MCF 10A (cell line): ENCODE results near the gene AQP11. TPM values are rescaled to one million over a fixed set of nuclear protein-coding genes. Genes with fewer than 3 reads are reported as not detected.
"Not testable (repeated sequence)": the region's sequence is repeated elsewhere in the genome, so short reads cannot be mapped to it uniquely, and the experiment has no call there.

ENCODE experiments used
- BruUV-seq: library from RNA; stranded (reverse); fragments of 400-500 nt; replicated peaks from 2 replicates; lab custom pipeline; 2021; lab: Mats Ljungman, UMichigan
- CTCF ChIA-PET: fragments of 300-600 bp; sonication (Branson Sonifier 250); formaldehyde crosslinking; extraction: SDS; loops from one replicate; lab custom pipeline; 2021; ENCODE audit warnings: antibody characterized with exemption, inconsistent platforms; lab: Yijun Ruan, JAX
- POLR2A ChIA-PET: fragments of 300-600, 350-650 bp; sonication (Branson Sonifier 250); formaldehyde crosslinking; extraction: SDS; loops from one replicate; lab custom pipeline; 2020; ENCODE audit warnings: antibody characterized with exemption, inconsistent platforms; lab: Yijun Ruan, JAX
- DNase-seq: peaks from one replicate; pipeline ENCODE4 v3.0.0-alpha.2; 2018; ENCODE audit not compliant: unreplicated experiment
- H3K27ac Mint-ChIP-seq: one replicate; pipeline ENCODE4 v1.8.0; 2022; ENCODE audit warnings: mild to moderate bottlenecking, low read depth, mixed read lengths; ENCODE audit not compliant: unreplicated experiment
- H3K27me3 Mint-ChIP-seq: one replicate; pipeline ENCODE4 v1.8.0; 2022; ENCODE audit warnings: mixed read lengths; ENCODE audit not compliant: insufficient read depth, unreplicated experiment
- H3K36me3 Mint-ChIP-seq: one replicate; pipeline ENCODE4 v1.8.0; 2022; ENCODE audit warnings: mild to moderate bottlenecking, moderate library complexity, mixed read lengths; ENCODE audit not compliant: insufficient read depth, unreplicated experiment
- H3K4me1 Mint-ChIP-seq: one replicate; pipeline ENCODE4 v1.8.0; 2022; ENCODE audit warnings: mixed read lengths; ENCODE audit not compliant: insufficient read depth, unreplicated experiment
- H3K4me3 Mint-ChIP-seq: one replicate; pipeline ENCODE4 v1.8.0; 2022; ENCODE audit warnings: mild to moderate bottlenecking, moderate library complexity, mixed read lengths; ENCODE audit not compliant: unreplicated experiment
- H3K9me3 Mint-ChIP-seq: one replicate; pipeline ENCODE4 v1.8.0; 2022; ENCODE audit warnings: mixed read lengths; ENCODE audit not compliant: unreplicated experiment
- CTCF ChIP-seq: fragments of 200-600 bp; IDR thresholded peaks from one replicate; pipeline ENCODE4 v1.8.0; 2022; ENCODE audit warnings: antibody characterized with exemption, mild to moderate bottlenecking; ENCODE audit not compliant: unreplicated experiment
- intact Hi-C: fragments of 100-400 bp; cut with micrococcal nuclease; formaldehyde crosslinking; loops from 2 replicates; pipeline ENCODE4 v1.14.1; 2022
- total RNA-seq: library from RNA; stranded (reverse); gene quantifications from 2 replicates; pipeline ENCODE4 v1.2.3, GENCODE V29; 2022

The AQP11 gene
- total RNA-seq, 1 experiment from 2014 or later = not detected

- Mint-ChIP-seq H3K9me3 (peaks cover 12% of the 10 kb centered on the region), H3K36me3 (no peaks in the 10 kb centered on the region), H3K27ac (no peak overlapping the region), H3K4me1 (no peaks in the 10 kb centered on the region), H3K27me3 (no peaks in the 10 kb centered on the region), H3K4me3 (no peak overlapping the region)
- no peak for TF ChIP-seq CTCF
- DNase-seq = no peak
- BruUV-seq = no TSS peak
- intact Hi-C loops = no loop called here
- POLR2A ChIA-PET = no interaction called here
- CTCF ChIA-PET = interaction anchor here (0.5 kb wide), 1 partner anchor 364 kb away, joined by 3 read pairs; no protein-coding TSS in a partner anchor
These were observed 21.4 kb upstream of the AQP11 start for GRCh38 chr11:77568306-77568705.

- H3K27me3 Mint-ChIP-seq = no peaks in the 10 kb centered on the region
- ChIA-PET POLR2A (no interaction called here), CTCF (interaction anchor here (0.6 to 1.3 kb wide), 3 partner anchors 64 to 442 kb away, joined by 3 to 5 read pairs (median 4); partner anchors contain the start of gene MYO7A)
- intact Hi-C loops = no loop called here
- DNase-seq = no peak
- H3K27ac Mint-ChIP-seq = no peak overlapping the region
- no peak for TF ChIP-seq CTCF
- BruUV-seq = no TSS peak
- H3K9me3 Mint-ChIP-seq = peaks cover 11% of the 10 kb centered on the region
- no peaks in the 10 kb centered on the region for H3K36me3 Mint-ChIP-seq
- no peaks in the 10 kb centered on the region for H3K4me1 Mint-ChIP-seq
- H3K4me3 Mint-ChIP-seq = no peak overlapping the region
These were observed 20.7 kb upstream of the AQP11 start for GRCh38 chr11:77568916-77569675.

DNA sequence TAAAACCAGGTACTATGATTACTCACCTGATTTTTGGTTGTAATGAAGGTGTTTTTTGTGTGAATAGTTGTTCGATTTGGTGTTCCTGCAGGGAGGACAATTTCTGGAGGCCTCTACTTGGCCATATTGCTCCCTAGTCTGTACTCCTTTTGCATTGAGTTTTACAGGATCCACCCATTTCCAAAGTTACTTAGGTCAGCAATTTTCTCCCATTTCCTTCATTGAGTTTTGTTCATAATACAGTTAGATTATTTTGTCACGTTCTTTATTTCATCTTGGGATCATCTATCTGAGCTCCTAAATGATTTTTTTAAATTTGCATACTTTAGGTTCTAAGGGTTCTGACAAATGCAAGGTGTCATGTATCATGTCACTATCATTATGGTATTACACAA lies 20.1 kb upstream of the AQP11 start:
- TF ChIP-seq CTCF = no peak
- Mint-ChIP-seq H3K27me3 (no peaks in the 10 kb centered on the region), H3K27ac (no peak overlapping the region), H3K9me3 (peaks cover 7% of the 10 kb centered on the region), H3K4me1 (no peaks in the 10 kb centered on the region), H3K36me3 (peaks cover 5% of the 10 kb centered on the region), H3K4me3 (no peak overlapping the region)
- POLR2A ChIA-PET = interaction anchor here (1.3 kb wide), 1 partner anchor 10 kb away, joined by 3 read pairs; no protein-coding TSS in a partner anchor
- BruUV-seq = no TSS peak
- no peak for DNase-seq
- intact Hi-C loops = no loop called here
- CTCF ChIA-PET = interaction anchor here (0.6 to 1.3 kb wide), 3 partner anchors 63 to 442 kb away, joined by 4 to 5 read pairs (median 4); partner anchors contain the start of gene MYO7A

DNA sequence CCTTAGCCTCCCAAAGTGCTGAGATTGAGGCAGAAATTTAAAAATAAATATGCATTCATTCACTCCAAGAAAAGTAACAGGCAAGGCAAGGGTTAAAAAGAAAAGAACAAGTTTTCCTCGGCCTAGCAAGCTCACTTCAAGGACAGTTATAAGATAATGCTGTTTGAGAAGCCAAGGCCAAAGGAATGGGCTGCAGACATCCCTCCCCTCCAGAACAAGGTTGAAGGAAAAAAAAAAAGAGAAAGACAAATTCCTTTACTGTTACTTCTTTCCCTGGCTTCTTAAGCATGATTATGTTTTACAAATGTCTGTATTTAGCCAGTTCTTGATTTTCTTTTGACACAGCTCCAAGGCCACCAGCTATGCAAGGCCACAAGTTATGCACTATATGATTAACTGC lies 18.9 kb upstream of the AQP11 start:
- DNase-seq, H3K4me1 Mint-ChIP-seq, H3K27ac Mint-ChIP-seq, H3K9me3 Mint-ChIP-seq, intact Hi-C loops, H3K4me3 Mint-ChIP-seq, H3K27me3 Mint-ChIP-seq, H3K36me3 Mint-ChIP-seq, BruUV-seq: not testable (repeated sequence)
- CTCF ChIA-PET = interaction anchor here (0.6 to 0.7 kb wide), 2 partner anchors 23 to 380 kb away, joined by 4 to 5 read pairs; no protein-coding TSS in a partner anchor
- POLR2A ChIA-PET = interaction anchor here (0.6 to 1.3 kb wide), 2 partner anchors 9 kb away, joined by 3 to 4 read pairs; no protein-coding TSS in a partner anchor

DNA sequence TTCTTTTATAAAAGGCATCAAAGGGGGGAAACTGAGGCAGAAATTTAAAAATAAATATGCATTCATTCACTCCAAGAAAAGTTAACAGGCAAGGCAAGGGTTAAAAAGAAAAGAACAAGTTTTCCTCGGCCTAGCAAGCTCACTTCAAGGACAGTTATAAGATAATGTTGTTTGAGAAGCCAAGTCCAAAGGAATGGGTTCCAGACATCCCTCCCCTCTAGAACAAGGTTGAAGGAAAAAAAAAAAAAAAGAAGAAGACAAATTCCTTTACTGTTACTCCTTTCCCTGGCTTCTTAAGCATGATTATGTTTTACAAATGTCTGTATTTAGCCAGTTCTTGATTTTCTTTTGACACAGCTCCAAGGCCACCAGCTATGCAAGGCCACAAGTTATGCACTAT lies 14.3 kb upstream of the AQP11 start:
- DNase-seq, intact Hi-C loops, POLR2A ChIA-PET, H3K27ac Mint-ChIP-seq, H3K4me1 Mint-ChIP-seq, BruUV-seq, H3K36me3 Mint-ChIP-seq, H3K9me3 Mint-ChIP-seq, H3K27me3 Mint-ChIP-seq, H3K4me3 Mint-ChIP-seq: not testable (repeated sequence)
- CTCF ChIA-PET = interaction anchor here (1.3 kb wide), 1 partner anchor 21 kb away, joined by 3 read pairs; no protein-coding TSS in a partner anchor
